Ovary (tissue), 9 donors: ENCODE results near the gene GAREM1. TPM values are rescaled to one million over a fixed set of nuclear protein-coding genes. Genes with fewer than 3 reads are reported as not detected.

Source experiments
- DNase-seq, 5 donors: peaks; one replicate each; pipeline ENCODE4 v3.0.0-alpha.2; 2019 to 2020
- H3K27ac ChIP-seq, 2 donors: fragments of 200-600 bp; one replicate each; pipeline versions ENCODE4 v1.5.1 to v1.8.0; 2019 to 2022
- H3K27me3 ChIP-seq: fragments of 200-600 bp; one replicate; pipeline ENCODE4 v1.8.0; 2022
- H3K36me3 ChIP-seq: fragments of 200-600 bp; sonication (generic); one replicate; pipeline ENCODE4 v1.5.1; 2019
- H3K4me1 ChIP-seq: one replicate; pipeline ENCODE4 v1.8.1; 2013; ENCODE audit warnings: mild to moderate bottlenecking, moderate library complexity; ENCODE audit not compliant: insufficient read depth
- H3K4me3 ChIP-seq: fragments of 200-600 bp; sonication (generic); one replicate; pipeline ENCODE4 v1.5.1; 2017
- H3K9me3 ChIP-seq, 2 donors: fragments of 200-600 bp in 1 of 2; sonication (generic) in 1 of 2; one replicate each; pipeline versions ENCODE4 v1.5.1 to v1.8.1; 2013 to 2019; ENCODE audit warnings: mild to moderate bottlenecking in 1 of 2, moderate library complexity in 1 of 2
- EP300 ChIP-seq: sonication (generic); formaldehyde crosslinking; IDR thresholded peaks from one replicate; pipeline ENCODE4 v1.6.1; 2017; ENCODE audit warnings: antibody characterized with exemption
- POLR2A ChIP-seq: fragments of 450-650 bp; IDR thresholded peaks from one replicate; pipeline ENCODE4 v1.6.1; 2017; ENCODE audit warnings: antibody characterized with exemption, mild to moderate bottlenecking, moderate library complexity
- WGBS, 3 donors: extraction: QIAGEN DNeasy Blood & Tissue Kit in 1 of 3; methylation state at CpG; one replicate each; pipeline versions ENCODE4 v1.1.5 to v1.1.7; 2013 to 2017; 5-methylcytosine and 5-hydroxymethylcytosine counted together
- intact Hi-C, 4 donors: fragments of 100-400 bp; cut with DNase I; formaldehyde crosslinking; loops; one replicate each; pipeline versions ENCODE4 v1.11.0 to v1.15.1; 2022 to 2023
- polyA plus RNA-seq, 2 donors: library from polyadenylated mRNA; stranded (reverse); fragments of 200-250 nt in 1 of 2; fragments of 350-450 nt in 1 of 2; fragmentation: Illumina TruSeq in 1 of 2; extraction: RNeasy Lipid Tissue Mini Kit (QIAGEN cat#74804) in 1 of 2; gene quantifications; one replicate each; pipeline ENCODE4 v1.2.3, GENCODE V29; 2013 to 2014
- total RNA-seq, 7 donors: library from RNA; depleted of rRNA in 2 of 7; stranded (reverse); fragments of >200 nt in 2 of 7; fragmentation: NEBNext Ultra II Directional in 3 of 7; extraction: Animal tissue kit (Norgen Biotek cat#: 25700) in 3 of 7; gene quantifications; one replicate each; pipeline versions ENCODE4 v1.1.0 to v1.2.4, GENCODE V29; 2016 to 2023
- TF ChIP-seq, protein P1 (sequence below), 3 donors: fragments of 450-650 bp in 2 of 3; fragments of 200-600 bp in 1 of 3; IDR thresholded peaks; one replicate each; pipeline versions ENCODE4 v1.5.1 to v1.8.0; 2016 to 2022; ENCODE audit warnings: antibody characterized with exemption in 3 of 3, mild to moderate bottlenecking in 1 of 3
- donor health status: DM: no; HTN: no; CAD: no; lungs with moderate emphysema.
- donor health status: DM: no; HTN: no; CAD: no.
- donor health status: Bipolar disorder and iron deficiency.
- donor health status: DM: yes; HTN: yes; CAD: no.
- donor health status: DM: no; HTN: no; CAD: no.
- donor health status: DM: yes; HTN: yes; CAD: no.

Gene GAREM1
- total and polyA plus RNA-seq, 9 donors, result 2.7 to 15.2 (median 7.1) TPM

GRCh38 chr18:32301361-32301760 lies 169.3 kb downstream of the GAREM1 start:
- Histone ChIP-seq H3K36me3 (no peaks in the 10 kb centered on the region), H3K4me3 (no peak overlapping the region), H3K27ac (no peak overlapping the region), H3K4me1 (peaks cover 2% of the 10 kb centered on the region), H3K9me3 (no peaks in the 10 kb centered on the region), H3K27me3 (no peaks in the 10 kb centered on the region)
- DNase-seq, result no peak
- intact Hi-C loops, result no loop called here
- TF ChIP-seq EP300, result no peak
- TF ChIP-seq POLR2A, result no peak
- TF ChIP-seq, protein P1, sequence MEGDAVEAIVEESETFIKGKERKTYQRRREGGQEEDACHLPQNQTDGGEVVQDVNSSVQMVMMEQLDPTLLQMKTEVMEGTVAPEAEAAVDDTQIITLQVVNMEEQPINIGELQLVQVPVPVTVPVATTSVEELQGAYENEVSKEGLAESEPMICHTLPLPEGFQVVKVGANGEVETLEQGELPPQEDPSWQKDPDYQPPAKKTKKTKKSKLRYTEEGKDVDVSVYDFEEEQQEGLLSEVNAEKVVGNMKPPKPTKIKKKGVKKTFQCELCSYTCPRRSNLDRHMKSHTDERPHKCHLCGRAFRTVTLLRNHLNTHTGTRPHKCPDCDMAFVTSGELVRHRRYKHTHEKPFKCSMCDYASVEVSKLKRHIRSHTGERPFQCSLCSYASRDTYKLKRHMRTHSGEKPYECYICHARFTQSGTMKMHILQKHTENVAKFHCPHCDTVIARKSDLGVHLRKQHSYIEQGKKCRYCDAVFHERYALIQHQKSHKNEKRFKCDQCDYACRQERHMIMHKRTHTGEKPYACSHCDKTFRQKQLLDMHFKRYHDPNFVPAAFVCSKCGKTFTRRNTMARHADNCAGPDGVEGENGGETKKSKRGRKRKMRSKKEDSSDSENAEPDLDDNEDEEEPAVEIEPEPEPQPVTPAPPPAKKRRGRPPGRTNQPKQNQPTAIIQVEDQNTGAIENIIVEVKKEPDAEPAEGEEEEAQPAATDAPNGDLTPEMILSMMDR (IDR thresholded peaks at IDR 0.05), result no peak
- 91 to 96% (median 92%) methylated on average over 4 of the region's 4 CpGs for WGBS, 3 donors

GRCh38 chr18:32300914-32301313 lies 169.8 kb downstream of the GAREM1 start:
- no peak for DNase-seq
- no peaks in the 10 kb centered on the region for H3K36me3 ChIP-seq
- TF ChIP-seq POLR2A, result no peak
- TF ChIP-seq, protein P1 (IDR thresholded peaks at IDR 0.05), result no peak
- H3K27me3 ChIP-seq, result no peaks in the 10 kb centered on the region
- intact Hi-C loops, result no loop called here
- H3K27ac ChIP-seq, result no peak overlapping the region
- peaks cover 2% of the 10 kb centered on the region for H3K4me1 ChIP-seq
- no peak overlapping the region for H3K4me3 ChIP-seq
- WGBS, 3 donors, result 44 to 51% (median 46%) methylated on average over 5 of the region's 5 CpGs
- no peaks in the 10 kb centered on the region for H3K9me3 ChIP-seq

DNA sequence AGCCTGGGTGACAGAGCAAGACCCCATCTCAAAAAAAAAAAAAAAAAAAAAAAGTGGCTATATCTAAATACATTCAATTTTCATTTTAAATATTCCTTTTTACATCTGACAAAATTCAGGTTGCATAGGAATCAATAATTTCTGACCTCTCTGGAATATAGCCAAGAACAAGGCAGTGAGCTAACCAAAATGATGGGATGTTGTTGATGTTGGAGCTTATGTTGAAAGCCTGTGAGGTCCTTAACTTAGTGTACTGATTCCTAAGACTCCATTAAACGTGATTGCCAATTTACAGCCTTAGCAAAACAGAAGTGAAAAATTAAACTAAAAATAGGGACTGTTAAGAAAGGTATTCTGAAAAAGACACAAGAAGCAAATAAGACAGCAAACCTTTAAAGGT lies 171.2 kb downstream of the GAREM1 start:
- H3K36me3 ChIP-seq, result no peaks in the 10 kb centered on the region
- WGBS, 3 donors, result 54 to 57% (median 55%) methylated on average over 1 of the region's 1 CpG
- TF ChIP-seq POLR2A, result no peak
- TF ChIP-seq EP300, result no peak
- TF ChIP-seq, protein P1 (IDR thresholded peaks at IDR 0.05), result no peak
- no peaks in the 10 kb centered on the region for H3K27me3 ChIP-seq
- no peaks in the 10 kb centered on the region for H3K9me3 ChIP-seq
- DNase-seq, result no peak
- intact Hi-C loops, result no loop called here
- no peak overlapping the region for H3K4me3 ChIP-seq
- H3K27ac ChIP-seq, result no peak overlapping the region
- H3K4me1 ChIP-seq, result no peaks in the 10 kb centered on the region

DNA sequence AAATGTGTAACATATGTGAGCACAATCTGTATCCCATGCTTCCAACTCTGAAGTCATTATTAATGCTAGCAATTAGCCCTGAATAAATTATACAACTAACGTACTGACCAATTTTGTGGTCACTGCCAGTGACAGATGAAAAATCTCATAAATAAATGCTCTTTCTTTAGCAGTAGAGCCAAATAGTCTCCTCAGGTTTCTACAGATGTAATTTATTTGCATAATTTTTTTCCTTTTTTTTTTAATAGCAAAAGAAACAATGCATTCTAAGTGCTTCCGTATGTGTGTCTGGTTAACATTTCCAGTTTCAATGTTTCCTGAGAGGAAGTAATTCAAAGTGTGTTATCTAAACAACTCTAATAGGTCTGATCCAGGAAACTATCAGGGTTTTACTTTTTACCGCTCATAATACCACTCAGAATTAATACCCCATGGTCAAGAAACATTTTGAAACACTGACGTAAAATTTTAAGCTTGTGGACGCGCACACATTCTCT lies 172.5 kb downstream of the GAREM1 start:
- no peak overlapping the region for H3K4me3 ChIP-seq
- no peaks in the 10 kb centered on the region for H3K36me3 ChIP-seq
- intact Hi-C loops, result no loop called here
- TF ChIP-seq EP300 (no peak), POLR2A (no peak)
- TF ChIP-seq, protein P1 (IDR thresholded peaks at IDR 0.05), result no peak
- no peaks in the 10 kb centered on the region for H3K4me1 ChIP-seq
- no peak for DNase-seq
- WGBS, 3 donors, result 70 to 84% (median 77%) methylated on average over 6 of the region's 6 CpGs
- H3K27me3 ChIP-seq, result no peaks in the 10 kb centered on the region
- no peak overlapping the region for H3K27ac ChIP-seq
- H3K9me3 ChIP-seq, result no peaks in the 10 kb centered on the region
